H9 (cell line): ENCODE data around the gene ACBD5. TPM values are rescaled to one million over a fixed set of nuclear protein-coding genes. Genes with fewer than 3 reads are reported as not detected.

ENCODE experiments used
- DNase-seq: peaks from one replicate; pipeline ENCODE4 v3.0.0-alpha.2; 2017
- H2AFZ ChIP-seq: one replicate; pipeline ENCODE4 v1.6.1; 2013; ENCODE audit warnings: mild to moderate bottlenecking, low read length, control low read depth, moderate library complexity
- H2AK5ac ChIP-seq: 2 replicates; pipeline ENCODE4 v1.6.1; 2013; ENCODE audit warnings: low read length, control low read depth, mixed read lengths; ENCODE audit not compliant: insufficient read length
- H2BK120ac ChIP-seq: one replicate; pipeline ENCODE4 v1.6.1; 2013; ENCODE audit warnings: low read depth, mild to moderate bottlenecking, low read length, control low read depth, inconsistent platforms; ENCODE audit not compliant: poor library complexity, severe bottlenecking
- H2BK12ac ChIP-seq: 2 replicates; pipeline ENCODE4 v1.6.1; 2013; ENCODE audit warnings: low read length, control low read depth, mixed read lengths, low read depth; ENCODE audit not compliant: insufficient read length
- H2BK15ac ChIP-seq: 2 replicates; pipeline ENCODE4 v1.6.1; 2013; ENCODE audit warnings: low read depth, low read length, control low read depth
- H2BK20ac ChIP-seq: one replicate; pipeline ENCODE4 v1.6.1; 2013; ENCODE audit warnings: low read depth, mild to moderate bottlenecking, low read length, control low read depth, inconsistent platforms; ENCODE audit not compliant: poor library complexity, severe bottlenecking
- H2BK5ac ChIP-seq: 2 replicates; pipeline ENCODE4 v1.6.1; 2013; ENCODE audit warnings: low read length, control low read depth, mixed read lengths; ENCODE audit not compliant: insufficient read length
- H3K14ac ChIP-seq: 2 replicates; pipeline ENCODE4 v1.6.1; 2013; ENCODE audit warnings: low read length, control low read depth; ENCODE audit not compliant: insufficient read depth
- H3K18ac ChIP-seq: 2 replicates; pipeline ENCODE4 v1.6.1; 2013; ENCODE audit warnings: low read depth, mild to moderate bottlenecking, mixed read lengths, low read length, control low read depth; ENCODE audit not compliant: insufficient read length
- H3K23ac ChIP-seq: 2 replicates; pipeline ENCODE4 v1.6.1; 2013; ENCODE audit warnings: low read length, control low read depth, mixed read lengths, low read depth; ENCODE audit not compliant: insufficient read length
- H3K23me2 ChIP-seq: 2 replicates; pipeline ENCODE4 v1.6.1; 2013; ENCODE audit warnings: low read depth, mild to moderate bottlenecking, mixed read lengths, low read length, control low read depth; ENCODE audit not compliant: insufficient read length, poor library complexity, severe bottlenecking
- H3K27ac ChIP-seq: 2 replicates; pipeline ENCODE4 v1.5.1; 2013; ENCODE audit warnings: low read length, control low read depth, mixed read lengths, low read depth; ENCODE audit not compliant: insufficient read length
- H3K27me3 ChIP-seq: 2 replicates; pipeline ENCODE4 v1.6.1; 2013; ENCODE audit warnings: low read length, control low read depth, inconsistent platforms; ENCODE audit not compliant: insufficient read depth
- H3K4ac ChIP-seq: 2 replicates; pipeline ENCODE4 v1.6.1; 2013; ENCODE audit warnings: low read depth, mild to moderate bottlenecking, control low read depth, inconsistent platforms, low read length, moderate library complexity
- H3K4me1 ChIP-seq: 2 replicates; pipeline ENCODE4 v1.6.1; 2013; ENCODE audit warnings: low read length, control low read depth, inconsistent platforms; ENCODE audit not compliant: insufficient read depth
- H3K4me2 ChIP-seq: 2 replicates; pipeline ENCODE4 v1.6.1; 2013; ENCODE audit warnings: low read length, control low read depth, mixed read lengths; ENCODE audit not compliant: insufficient read length, insufficient read depth
- H3K56ac ChIP-seq: 2 replicates; pipeline ENCODE4 v1.6.1; 2013; ENCODE audit warnings: low read depth, mild to moderate bottlenecking, mixed read lengths, low read length, control low read depth; ENCODE audit not compliant: insufficient read length
- H3K79me1 ChIP-seq: 2 replicates; pipeline ENCODE4 v1.6.1; 2013; ENCODE audit warnings: low read depth, mild to moderate bottlenecking, moderate library complexity, low read length, control low read depth, inconsistent platforms; ENCODE audit not compliant: insufficient read depth, poor library complexity, severe bottlenecking
- H3K79me2 ChIP-seq: 2 replicates; pipeline ENCODE4 v1.6.1; 2013; ENCODE audit warnings: low read length, control low read depth, inconsistent platforms; ENCODE audit not compliant: insufficient read depth
- H3K9ac ChIP-seq: 2 replicates; pipeline ENCODE4 v1.6.1; 2013; ENCODE audit warnings: low read length, control low read depth, mixed read lengths; ENCODE audit not compliant: insufficient read length; ENCODE audit errors: extremely low read depth
- H3K9me3 ChIP-seq: one replicate; pipeline ENCODE4 v1.6.1; 2013; ENCODE audit warnings: low read depth, low read length, inconsistent platforms; ENCODE audit not compliant: control insufficient read depth
- H3T11ph ChIP-seq: one replicate; pipeline ENCODE4 v1.6.1; 2013; ENCODE audit warnings: mild to moderate bottlenecking, low read length, control low read depth, inconsistent platforms
- H4K20me1 ChIP-seq: one replicate; pipeline ENCODE4 v1.6.1; 2013; ENCODE audit not compliant: control insufficient read depth, insufficient read length, insufficient read depth
- H4K5ac ChIP-seq: 2 replicates; pipeline ENCODE4 v1.6.1; 2013; ENCODE audit warnings: low read depth, mild to moderate bottlenecking, mixed read lengths, low read length, control low read depth; ENCODE audit not compliant: insufficient read length
- H4K8ac ChIP-seq: replicated peaks from 2 replicates; pipeline ENCODE4 v1.6.1; 2013; ENCODE audit warnings: low read length, control low read depth, mixed read lengths, low read depth; ENCODE audit not compliant: insufficient read length
- H4K91ac ChIP-seq: 2 replicates; pipeline ENCODE4 v1.6.1; 2013; ENCODE audit warnings: low read depth, mild to moderate bottlenecking, moderate library complexity, mixed read lengths, low read length, control low read depth; ENCODE audit not compliant: insufficient read length
- H3K27ac Mint-ChIP-seq, 3 experiments: 2 replicates in 2 of 3; 3 replicates in 1 of 3; pipeline ENCODE4 v1.8.0; 2020 to 2021; ENCODE audit warnings: mixed read lengths in 3 of 3, mild to moderate bottlenecking in 1 of 3, moderate library complexity in 1 of 3
- H3K27me3 Mint-ChIP-seq: 2 replicates; pipeline ENCODE4 v1.8.0; 2021; ENCODE audit warnings: low read depth, mild to moderate bottlenecking, moderate library complexity, mixed read lengths
- H3K36me3 Mint-ChIP-seq, 3 experiments: 2 replicates in 2 of 3; 3 replicates in 1 of 3; pipeline ENCODE4 v1.8.0; 2020 to 2021; ENCODE audit warnings: low read depth in 3 of 3, mixed read lengths in 3 of 3; ENCODE audit not compliant: insufficient read depth in 1 of 3
- H3K4me1 Mint-ChIP-seq, 2 experiments: 2 replicates each; pipeline ENCODE4 v1.8.0; 2020; ENCODE audit warnings: mixed read lengths in 2 of 2
- H3K4me3 Mint-ChIP-seq, 2 experiments: 2 replicates in 1 of 2; 3 replicates in 1 of 2; pipeline ENCODE4 v1.8.0; 2020 to 2021; ENCODE audit warnings: mild to moderate bottlenecking in 2 of 2, mixed read lengths in 2 of 2, moderate library complexity in 1 of 2
- H3K9me3 Mint-ChIP-seq, 2 experiments: 2 replicates in 1 of 2; 3 replicates in 1 of 2; pipeline ENCODE4 v1.8.0; 2020; ENCODE audit warnings: mild to moderate bottlenecking in 2 of 2, mixed read lengths in 2 of 2, moderate library complexity in 1 of 2
- WGBS: extraction: QIAGEN DNeasy Blood & Tissue Kit; methylation state at CpG from one replicate; pipeline ENCODE4 v1.1.7; 2013; ENCODE audit warnings: missing lambda C conversion rate, low lambda C conversion rate, mixed read lengths; ENCODE audit not compliant: insufficient read length; ENCODE audit errors: extremely low coverage; 5-methylcytosine and 5-hydroxymethylcytosine counted together
- total RNA-seq: library from RNA; stranded (reverse); gene quantifications from 2 replicates; pipeline ENCODE4 v1.2.1, GENCODE V29; 2021
- TF ChIP-seq, protein P1 (sequence below): fragments of 200-600 bp; sonication (generic); conservative IDR thresholded peaks from 3 replicates; pipeline ENCODE4 v1.8.0; 2021; ENCODE audit warnings: antibody characterized with exemption, mild to moderate bottlenecking

ACBD5 gene
- total RNA-seq, 1 experiment from 2014 or later: 14.2 TPM

DNA sequence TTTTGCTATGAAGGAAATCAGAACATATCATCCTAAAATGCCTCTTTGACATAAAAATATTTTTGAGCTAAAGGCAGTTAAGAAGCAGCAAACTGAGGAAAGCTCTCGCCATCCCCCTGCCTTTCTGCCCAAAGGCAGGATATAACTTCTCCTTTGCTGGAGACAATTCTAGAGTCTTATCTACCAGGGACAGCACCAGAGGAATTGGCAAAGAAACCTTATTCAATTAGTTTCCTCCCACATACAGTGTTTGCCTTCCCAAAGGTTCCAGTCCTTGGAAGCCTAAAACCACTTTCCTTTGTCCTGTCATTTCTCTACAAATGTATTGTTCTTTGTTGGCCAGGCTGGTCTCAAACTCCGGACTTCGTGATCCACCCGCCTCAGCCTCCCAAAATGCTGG is 51.7 kb downstream of the ACBD5 start:
- Histone ChIP-seq H3K79me1 (no peaks in the 10 kb centered on the region), H3K9me3 (no peaks in the 10 kb centered on the region), H3K23me2 (no peaks in the 10 kb centered on the region), H3K27me3 (no peaks in the 10 kb centered on the region), H3K79me2 (no peaks in the 10 kb centered on the region), H3K27ac (no peak overlapping the region), H2BK20ac (no peak overlapping the region), H3K18ac (no peak overlapping the region), H2BK120ac (no peak overlapping the region), H3K9ac (no peak overlapping the region), H3K4me1 (no peaks in the 10 kb centered on the region), H3T11ph (no peak overlapping the region), H2BK12ac (no peak overlapping the region), H3K14ac (no peak overlapping the region), H3K56ac (no peak overlapping the region), H2AFZ (no peak overlapping the region), H4K5ac (no peak overlapping the region), H3K23ac (no peak overlapping the region), H4K20me1 (no peaks in the 10 kb centered on the region), H2BK5ac (no peak overlapping the region), H4K91ac (no peak overlapping the region), H3K4ac (no peak overlapping the region), H2BK15ac (no peak overlapping the region), H4K8ac (no peak overlapping the region), H2AK5ac (no peak overlapping the region), H3K4me2 (no peak overlapping the region)
- H3K4me1 Mint-ChIP-seq: no peaks in the 10 kb centered on the region
- WGBS: no CpG with 5 or more reads among the region's 4 CpGs
- no peaks in the 10 kb centered on the region for H3K27me3 Mint-ChIP-seq
- TF ChIP-seq, protein P1, sequence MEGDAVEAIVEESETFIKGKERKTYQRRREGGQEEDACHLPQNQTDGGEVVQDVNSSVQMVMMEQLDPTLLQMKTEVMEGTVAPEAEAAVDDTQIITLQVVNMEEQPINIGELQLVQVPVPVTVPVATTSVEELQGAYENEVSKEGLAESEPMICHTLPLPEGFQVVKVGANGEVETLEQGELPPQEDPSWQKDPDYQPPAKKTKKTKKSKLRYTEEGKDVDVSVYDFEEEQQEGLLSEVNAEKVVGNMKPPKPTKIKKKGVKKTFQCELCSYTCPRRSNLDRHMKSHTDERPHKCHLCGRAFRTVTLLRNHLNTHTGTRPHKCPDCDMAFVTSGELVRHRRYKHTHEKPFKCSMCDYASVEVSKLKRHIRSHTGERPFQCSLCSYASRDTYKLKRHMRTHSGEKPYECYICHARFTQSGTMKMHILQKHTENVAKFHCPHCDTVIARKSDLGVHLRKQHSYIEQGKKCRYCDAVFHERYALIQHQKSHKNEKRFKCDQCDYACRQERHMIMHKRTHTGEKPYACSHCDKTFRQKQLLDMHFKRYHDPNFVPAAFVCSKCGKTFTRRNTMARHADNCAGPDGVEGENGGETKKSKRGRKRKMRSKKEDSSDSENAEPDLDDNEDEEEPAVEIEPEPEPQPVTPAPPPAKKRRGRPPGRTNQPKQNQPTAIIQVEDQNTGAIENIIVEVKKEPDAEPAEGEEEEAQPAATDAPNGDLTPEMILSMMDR: no peak
- peak overlapping the region in 1 of 3 experiments; percentile 61; a peak in 2 of 7 replicates for H3K27ac Mint-ChIP-seq
- H3K9me3 Mint-ChIP-seq: no peaks in the 10 kb centered on the region
- no peak for DNase-seq
- H3K4me3 Mint-ChIP-seq: no peak overlapping the region
- H3K36me3 Mint-ChIP-seq: peaks cover 15 to 30% (median 18%) of the 10 kb centered on the region in 3 experiments; a peak in 6 of 7 replicates
